BLaER1 (cell line): ENCODE measurements around the gene ANKRD27.

Experiments
- H3K27ac ChIP-seq: shearing (Covaris generic); formaldehyde crosslinking; 2 replicates; pipeline ENCODE4 v1.8.1; 2022
- H3K27me3 ChIP-seq: shearing (Covaris generic); formaldehyde crosslinking; 2 replicates; pipeline ENCODE4 v1.8.1; 2022
- H3K36me3 ChIP-seq: shearing (Covaris generic); formaldehyde crosslinking; 2 replicates; pipeline ENCODE4 v1.8.1; 2022
- H3K4me1 ChIP-seq: shearing (Covaris generic); formaldehyde crosslinking; 2 replicates; pipeline ENCODE4 v1.8.1; 2022
- H3K4me2 ChIP-seq: shearing (Covaris generic); formaldehyde crosslinking; 2 replicates; pipeline ENCODE4 v1.8.1; 2022
- H3K4me3 ChIP-seq: shearing (Covaris generic); formaldehyde crosslinking; 2 replicates; pipeline ENCODE4 v1.8.1; 2022
- H3K9ac ChIP-seq: shearing (Covaris generic); formaldehyde crosslinking; 2 replicates; pipeline ENCODE4 v1.8.1; 2022
- H3K9me3 ChIP-seq: shearing (Covaris generic); formaldehyde crosslinking; 2 replicates; pipeline ENCODE4 v1.8.1; 2022
- H4K20me1 ChIP-seq: shearing (Covaris generic); formaldehyde crosslinking; 2 replicates; pipeline ENCODE4 v1.8.1; 2022
- Cebpa-rat ChIP-seq: shearing (Covaris generic); IDR thresholded peaks from 2 replicates; pipeline ENCODE4 v1.8.1; 2022

Gene ANKRD27

DNA sequence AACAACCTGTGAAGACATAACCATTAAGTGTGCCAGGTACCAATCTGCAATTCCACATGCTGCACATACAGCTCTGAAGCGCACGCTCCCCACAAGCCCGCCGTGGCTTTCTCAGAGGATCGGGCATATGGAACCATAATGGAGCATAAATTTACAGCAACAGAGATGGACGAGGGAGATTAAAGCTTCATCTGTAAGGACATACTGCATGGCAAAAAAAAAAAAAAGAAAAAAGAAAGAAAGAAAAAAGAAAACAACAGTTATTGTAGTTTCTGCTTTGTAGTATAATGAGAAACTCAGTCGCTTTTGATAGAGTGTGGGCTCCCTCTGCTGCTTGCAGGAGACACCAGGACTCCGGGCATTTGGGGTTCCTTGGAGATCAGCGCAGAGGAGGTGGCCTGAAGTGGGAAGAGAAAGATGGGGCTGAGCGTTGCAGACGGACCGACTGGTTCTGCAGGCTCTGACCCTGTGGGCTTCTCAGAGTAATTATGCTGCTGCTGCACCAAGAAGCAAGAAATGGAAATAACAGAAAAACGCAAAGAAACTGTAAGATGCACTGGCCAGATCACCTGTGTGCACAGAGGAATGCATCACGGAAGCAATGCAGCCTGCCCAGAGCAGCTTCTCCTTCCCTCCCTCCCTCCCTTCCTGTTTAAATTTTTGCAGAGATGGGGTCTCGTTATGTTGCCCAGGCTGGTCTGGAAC lies 104.7 kb downstream of the ANKRD27 start:
- no peak for TF ChIP-seq Cebpa-rat
- no peak overlapping the region for H3K4me3 ChIP-seq
- H3K9ac ChIP-seq = no peak overlapping the region
- H3K4me1 ChIP-seq = 0 out of 2 replicates have a peak, but pooled peaks cover 6% of the 10 kb centered on the region
- H3K27ac ChIP-seq = no peak overlapping the region
- H4K20me1 ChIP-seq = no peaks in the 10 kb centered on the region
- no peaks in the 10 kb centered on the region for H3K36me3 ChIP-seq
- no peak overlapping the region for H3K4me2 ChIP-seq
- no peaks in the 10 kb centered on the region for H3K27me3 ChIP-seq
- no peaks in the 10 kb centered on the region for H3K9me3 ChIP-seq

DNA sequence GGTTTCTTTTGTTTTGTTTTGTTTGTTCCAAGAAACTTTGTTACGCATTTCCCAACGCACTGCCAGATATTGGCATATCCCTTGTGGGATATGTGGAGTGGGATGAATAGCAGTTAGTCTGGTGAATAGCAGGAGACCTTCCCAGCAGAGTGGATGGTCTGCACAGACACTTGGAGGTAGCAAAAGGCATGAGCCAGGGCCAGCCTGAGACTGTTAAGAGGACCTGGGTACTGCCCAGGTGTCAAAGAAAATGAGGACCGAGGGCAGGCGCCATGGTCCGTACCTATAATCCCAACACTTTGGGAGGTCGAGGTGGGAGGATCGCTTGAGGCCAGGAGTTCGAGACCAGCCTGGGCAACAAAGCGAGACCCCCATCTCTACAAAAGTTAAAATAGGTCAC lies 107.5 kb downstream of the ANKRD27 start:
- Histone ChIP-seq H3K9me3 (no peaks in the 10 kb centered on the region), H4K20me1 (no peaks in the 10 kb centered on the region), H3K27me3 (no peaks in the 10 kb centered on the region), H3K36me3 (no peaks in the 10 kb centered on the region), H3K4me2 (no peak overlapping the region), H3K9ac (no peak overlapping the region), H3K4me3 (no peak overlapping the region), H3K4me1 (0 out of 2 replicates have a peak, but pooled peaks cover 6% of the 10 kb centered on the region), H3K27ac (no peak overlapping the region)
- TF ChIP-seq Cebpa-rat = no peak

DNA sequence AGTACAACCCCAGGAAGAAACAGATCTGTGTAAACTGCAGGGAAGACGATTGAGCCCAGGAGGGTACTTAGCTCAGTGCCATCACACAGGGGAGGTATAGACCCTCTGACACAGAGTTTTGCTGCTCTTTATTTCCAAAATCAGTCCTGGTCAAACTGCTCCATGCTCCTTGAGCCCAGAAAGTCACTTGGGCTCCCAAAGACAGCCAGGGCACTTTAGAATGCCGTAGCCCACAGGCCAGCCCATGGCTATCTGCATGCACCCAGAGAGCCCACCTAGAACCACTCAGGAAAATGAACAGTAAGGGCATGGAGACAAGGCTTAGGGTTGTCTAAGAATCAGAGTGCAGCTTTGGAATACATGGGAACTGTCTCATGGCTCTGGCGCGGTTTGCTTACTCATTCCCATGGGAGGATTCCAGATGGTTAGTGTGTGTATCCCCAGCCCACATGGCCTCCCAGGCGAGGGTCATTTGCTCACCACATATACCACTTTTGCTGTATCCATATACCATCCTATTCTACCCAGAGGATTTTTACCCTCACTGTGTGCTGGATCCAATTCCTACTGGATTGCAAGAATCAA lies 108.6 kb downstream of the ANKRD27 start:
- Histone ChIP-seq H3K27me3 (no peaks in the 10 kb centered on the region), H3K4me3 (no peak overlapping the region), H3K27ac (no peak overlapping the region), H4K20me1 (no peaks in the 10 kb centered on the region), H3K9ac (no peak overlapping the region), H3K9me3 (no peaks in the 10 kb centered on the region), H3K36me3 (no peaks in the 10 kb centered on the region), H3K4me1 (0 out of 2 replicates have a peak, but pooled peaks cover 6% of the 10 kb centered on the region), H3K4me2 (no peak overlapping the region)
- no peak for TF ChIP-seq Cebpa-rat

DNA sequence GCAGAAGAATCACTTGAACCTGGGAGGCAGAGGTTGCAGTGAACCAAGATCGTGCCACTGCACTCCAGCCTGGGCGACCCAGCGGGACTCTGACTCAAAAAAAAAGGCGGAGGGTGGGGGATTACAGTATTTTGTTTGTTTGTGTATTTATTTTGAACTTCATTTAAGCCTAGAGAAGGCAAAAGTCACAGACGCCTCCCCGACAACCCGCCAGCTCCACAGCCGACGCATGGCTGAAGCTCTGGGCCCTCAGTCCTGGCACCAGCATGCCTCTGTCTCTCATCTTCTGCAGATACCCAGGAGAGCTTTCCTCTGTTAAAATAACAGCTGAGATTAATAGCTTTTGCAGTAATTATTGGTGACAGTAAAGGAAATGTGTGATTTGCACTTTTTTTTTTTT lies 111.2 kb downstream of the ANKRD27 start:
- no peaks in the 10 kb centered on the region for H4K20me1 ChIP-seq
- H3K27ac ChIP-seq = no peak overlapping the region
- H3K4me1 ChIP-seq = no peaks in the 10 kb centered on the region

DNA sequence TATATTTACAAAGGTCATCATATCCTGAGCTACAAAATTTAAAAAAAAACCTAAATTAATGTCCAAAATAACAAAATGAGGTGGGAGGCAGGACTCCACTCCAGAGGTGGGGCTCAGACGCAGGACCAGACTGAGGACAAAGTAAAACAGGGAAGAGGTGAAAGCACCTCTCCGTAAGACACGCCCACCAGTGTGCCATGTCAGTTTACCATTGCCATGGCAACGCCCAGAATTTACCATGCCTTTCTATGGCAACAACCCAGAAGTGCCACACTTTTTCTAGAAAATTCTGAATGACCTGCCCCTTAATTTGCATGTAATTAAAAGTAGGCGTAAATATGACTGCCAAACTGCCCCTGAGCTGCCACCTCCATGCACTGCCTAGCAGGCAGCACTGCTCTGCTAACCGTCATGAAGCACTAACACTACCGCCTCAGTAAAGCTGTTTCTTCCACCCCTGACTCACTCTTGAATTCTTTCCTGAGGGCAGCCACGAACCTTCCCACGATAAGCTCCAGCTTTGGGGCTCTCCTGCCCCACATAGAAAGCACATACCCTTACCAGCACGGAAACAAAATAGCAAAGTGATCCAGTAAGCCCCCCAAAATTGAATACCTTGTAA lies 116.3 kb downstream of the ANKRD27 start:
- no peak for TF ChIP-seq Cebpa-rat

More for the DNA sequence above, 111.2 kb downstream of the ANKRD27 start:
- TF ChIP-seq Cebpa-rat = no peak
- Histone ChIP-seq H3K9me3 (no peaks in the 10 kb centered on the region), H3K27me3 (no peaks in the 10 kb centered on the region), H3K9ac (no peak overlapping the region), H3K4me3 (no peak overlapping the region), H3K4me2 (no peak overlapping the region), H3K36me3 (no peaks in the 10 kb centered on the region)

GRCh38 chr19:32555786-32556185 lies 119.2 kb downstream of the ANKRD27 start:
- no peak for TF ChIP-seq Cebpa-rat
- Histone ChIP-seq H3K27me3 (no peaks in the 10 kb centered on the region), H3K4me1 (no peaks in the 10 kb centered on the region), H3K9me3 (no peaks in the 10 kb centered on the region), H3K9ac (no peak overlapping the region), H3K36me3 (no peaks in the 10 kb centered on the region), H3K4me2 (no peak overlapping the region), H3K27ac (no peak overlapping the region), H3K4me3 (no peak overlapping the region), H4K20me1 (no peaks in the 10 kb centered on the region)

More for the DNA sequence above, 116.3 kb downstream of the ANKRD27 start:
- Histone ChIP-seq H3K4me2 (no peak overlapping the region), H3K36me3 (no peaks in the 10 kb centered on the region), H4K20me1 (no peaks in the 10 kb centered on the region), H3K4me3 (no peak overlapping the region), H3K27ac (no peak overlapping the region), H3K9me3 (no peaks in the 10 kb centered on the region), H3K27me3 (no peaks in the 10 kb centered on the region), H3K9ac (no peak overlapping the region), H3K4me1 (no peaks in the 10 kb centered on the region)

- H4K20me1 ChIP-seq = no peaks in the 10 kb centered on the region
- no peaks in the 10 kb centered on the region for H3K36me3 ChIP-seq
- H3K4me2 ChIP-seq = no peak overlapping the region
- TF ChIP-seq Cebpa-rat = no peak
- H3K4me3 ChIP-seq = no peak overlapping the region
- H3K27me3 ChIP-seq = no peaks in the 10 kb centered on the region
- no peak overlapping the region for H3K9ac ChIP-seq
- no peaks in the 10 kb centered on the region for H3K4me1 ChIP-seq
- no peak overlapping the region for H3K27ac ChIP-seq
- H3K9me3 ChIP-seq = no peaks in the 10 kb centered on the region
These were observed 124.3 kb downstream of the ANKRD27 start for GRCh38 chr19:32550666-32551065.
